Chondrocyte (in vitro differentiated cells): ENCODE results near the gene RFC5. TPM values are rescaled to one million over a fixed set of nuclear protein-coding genes. Genes with fewer than 3 reads are reported as not detected.

Experiments
- DNase-seq: peaks from one replicate; pipeline ENCODE4 v3.0.0; 2021; ENCODE audit warnings: mixed read lengths, low spot score
- H3K27ac Mint-ChIP-seq: one replicate; pipeline ENCODE4 v1.8.0; 2021; ENCODE audit warnings: mild to moderate bottlenecking, moderate library complexity, mixed read lengths; ENCODE audit not compliant: unreplicated experiment
- H3K27me3 Mint-ChIP-seq: 2 replicates; pipeline ENCODE4 v1.8.0; 2021; ENCODE audit warnings: low read depth, mixed read lengths
- H3K36me3 Mint-ChIP-seq: 2 replicates; pipeline ENCODE4 v1.8.0; 2021; ENCODE audit warnings: low read depth, mixed read lengths
- H3K4me1 Mint-ChIP-seq: 2 replicates; pipeline ENCODE4 v1.8.0; 2021; ENCODE audit warnings: low read depth, mild to moderate bottlenecking, mixed read lengths
- H3K4me3 Mint-ChIP-seq: one replicate; pipeline ENCODE4 v1.8.0; 2021; ENCODE audit warnings: mild to moderate bottlenecking, moderate library complexity, mixed read lengths; ENCODE audit not compliant: unreplicated experiment
- H3K9me3 Mint-ChIP-seq: 2 replicates; pipeline ENCODE4 v1.8.0; 2021; ENCODE audit warnings: low read depth, mixed read lengths
- total RNA-seq: library from RNA; stranded (reverse); gene quantifications from 3 replicates; pipeline ENCODE4 v1.2.1, GENCODE V29; 2021
- TF ChIP-seq, protein P1 (sequence below): fragments of 200-600 bp; sonication (generic); IDR thresholded peaks from 2 replicates; pipeline ENCODE4 v1.5.0; 2021; ENCODE audit warnings: antibody characterized with exemption, mild to moderate bottlenecking, moderate library complexity

The RFC5 gene
- total RNA-seq, 1 donor from 2014 or later, result 6.3 TPM

DNA sequence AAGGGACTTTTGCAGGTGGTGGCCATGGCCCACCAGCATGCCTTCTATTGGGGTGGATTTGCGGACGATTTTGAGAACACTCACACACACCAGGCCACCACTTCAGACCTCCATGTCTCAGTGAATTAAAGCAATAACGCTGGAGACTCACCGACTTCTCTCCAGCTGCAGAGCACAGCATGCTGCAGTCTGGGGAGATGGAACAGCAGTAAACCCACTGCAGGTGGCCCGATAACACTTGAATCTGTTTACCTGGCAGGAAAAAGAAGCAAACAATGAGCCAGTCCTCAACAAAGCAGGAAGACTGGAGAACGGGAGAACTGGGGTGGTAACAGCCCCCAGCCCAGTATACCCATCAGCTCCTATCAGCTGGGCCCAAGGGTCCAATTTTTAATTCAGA lies 21.6 kb downstream of the RFC5 start:
- Mint-ChIP-seq H3K4me1 (no peaks in the 10 kb centered on the region), H3K27me3 (no peaks in the 10 kb centered on the region), H3K36me3 (peaks cover 44% of the 10 kb centered on the region), H3K4me3 (no peak overlapping the region), H3K27ac (no peak overlapping the region), H3K9me3 (no peaks in the 10 kb centered on the region)
- DNase-seq, result no peak
- TF ChIP-seq, protein P1, sequence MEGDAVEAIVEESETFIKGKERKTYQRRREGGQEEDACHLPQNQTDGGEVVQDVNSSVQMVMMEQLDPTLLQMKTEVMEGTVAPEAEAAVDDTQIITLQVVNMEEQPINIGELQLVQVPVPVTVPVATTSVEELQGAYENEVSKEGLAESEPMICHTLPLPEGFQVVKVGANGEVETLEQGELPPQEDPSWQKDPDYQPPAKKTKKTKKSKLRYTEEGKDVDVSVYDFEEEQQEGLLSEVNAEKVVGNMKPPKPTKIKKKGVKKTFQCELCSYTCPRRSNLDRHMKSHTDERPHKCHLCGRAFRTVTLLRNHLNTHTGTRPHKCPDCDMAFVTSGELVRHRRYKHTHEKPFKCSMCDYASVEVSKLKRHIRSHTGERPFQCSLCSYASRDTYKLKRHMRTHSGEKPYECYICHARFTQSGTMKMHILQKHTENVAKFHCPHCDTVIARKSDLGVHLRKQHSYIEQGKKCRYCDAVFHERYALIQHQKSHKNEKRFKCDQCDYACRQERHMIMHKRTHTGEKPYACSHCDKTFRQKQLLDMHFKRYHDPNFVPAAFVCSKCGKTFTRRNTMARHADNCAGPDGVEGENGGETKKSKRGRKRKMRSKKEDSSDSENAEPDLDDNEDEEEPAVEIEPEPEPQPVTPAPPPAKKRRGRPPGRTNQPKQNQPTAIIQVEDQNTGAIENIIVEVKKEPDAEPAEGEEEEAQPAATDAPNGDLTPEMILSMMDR, result no peak

DNA sequence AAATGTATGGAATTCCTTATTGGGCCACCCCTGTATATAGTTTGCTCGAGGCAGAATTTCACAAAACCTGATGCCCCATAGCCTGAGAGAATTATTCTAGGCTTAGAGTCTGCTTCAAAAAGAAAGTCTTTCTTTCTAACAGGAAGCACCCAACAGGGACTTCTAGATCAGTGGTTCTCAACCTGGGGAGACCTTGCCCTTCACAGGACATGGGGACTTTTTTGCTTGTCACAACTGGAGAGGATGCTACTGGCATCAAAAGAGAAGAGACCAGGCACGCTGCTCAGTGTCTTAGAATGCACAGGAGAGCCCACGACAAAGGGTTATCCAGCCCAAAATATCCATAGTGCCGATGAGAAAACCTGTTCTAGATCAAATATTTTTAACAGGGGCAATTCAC lies 25.6 kb downstream of the RFC5 start:
- Mint-ChIP-seq H3K4me1 (no peaks in the 10 kb centered on the region), H3K27me3 (no peaks in the 10 kb centered on the region), H3K9me3 (no peaks in the 10 kb centered on the region), H3K36me3 (peaks cover 29% of the 10 kb centered on the region), H3K27ac (no peak overlapping the region), H3K4me3 (no peak overlapping the region)
- TF ChIP-seq, protein P1, result no peak
- DNase-seq, result no peak

DNA sequence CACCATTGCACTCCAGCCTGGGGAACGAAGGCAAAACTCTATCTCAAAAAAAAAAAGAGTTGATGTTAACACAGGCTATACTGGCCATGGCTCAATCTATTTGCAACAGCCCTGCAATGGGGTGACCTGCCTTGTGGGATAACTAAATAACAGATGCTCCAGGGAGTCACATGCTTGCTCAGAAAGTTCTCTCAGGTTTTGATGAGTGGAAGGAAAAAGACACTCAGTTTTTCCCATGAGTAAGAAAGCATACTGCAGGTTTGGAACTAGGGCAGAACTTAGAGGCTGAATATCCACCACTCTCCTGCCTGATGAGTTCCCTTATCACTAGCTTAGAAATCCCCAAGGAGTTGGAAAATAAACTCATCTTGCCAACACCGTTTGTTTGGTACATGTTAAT lies 27.6 kb downstream of the RFC5 start:
- Mint-ChIP-seq H3K36me3 (peaks cover 29% of the 10 kb centered on the region), H3K4me3 (no peak overlapping the region), H3K4me1 (no peaks in the 10 kb centered on the region), H3K9me3 (no peaks in the 10 kb centered on the region), H3K27ac (no peak overlapping the region), H3K27me3 (no peaks in the 10 kb centered on the region)
- TF ChIP-seq, protein P1, result no peak
- no peak for DNase-seq

DNA sequence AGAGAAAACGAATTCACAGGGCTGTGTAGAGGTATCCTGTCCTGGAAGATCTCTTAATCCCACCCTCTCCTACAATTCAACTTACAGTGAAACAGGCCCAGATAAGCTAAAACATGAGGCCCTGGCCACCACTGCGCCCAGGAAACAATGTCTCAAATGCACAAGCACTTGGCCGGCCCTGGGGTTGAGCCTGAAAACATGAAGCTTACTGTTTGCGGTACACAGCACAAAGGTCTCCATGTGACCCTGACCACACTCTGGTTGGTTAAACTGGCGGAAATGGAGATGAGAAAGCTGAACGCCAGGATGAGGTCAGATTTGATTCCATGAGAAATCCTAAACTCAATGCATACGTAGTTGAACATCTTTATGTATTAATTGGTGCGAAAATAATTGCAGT lies 28.1 kb downstream of the RFC5 start:
- Mint-ChIP-seq H3K9me3 (no peaks in the 10 kb centered on the region), H3K4me1 (no peaks in the 10 kb centered on the region), H3K27ac (no peak overlapping the region), H3K36me3 (peaks cover 30% of the 10 kb centered on the region), H3K4me3 (no peak overlapping the region), H3K27me3 (no peaks in the 10 kb centered on the region)
- DNase-seq, result no peak
- TF ChIP-seq, protein P1, result no peak

DNA sequence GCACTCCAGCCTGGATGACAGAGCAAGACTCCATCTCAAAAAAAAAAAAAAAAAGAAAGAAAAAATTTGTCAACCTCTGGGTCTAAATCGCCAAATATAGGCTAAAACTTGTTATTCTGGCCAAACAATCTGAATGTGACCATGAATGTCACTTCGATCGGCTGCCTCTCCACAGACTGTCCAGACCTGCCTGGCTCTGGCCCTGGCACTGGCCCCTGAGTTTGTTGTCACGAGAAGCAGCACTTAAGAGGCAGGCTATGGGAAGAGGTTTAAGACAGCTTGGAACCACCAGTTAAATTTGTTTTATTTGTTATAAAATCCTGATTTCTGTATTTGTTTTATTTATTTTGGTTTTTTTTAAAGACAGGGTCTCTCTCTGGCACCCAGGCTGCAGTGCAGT lies 29.9 kb downstream of the RFC5 start:
- Mint-ChIP-seq H3K9me3 (no peaks in the 10 kb centered on the region), H3K4me1 (peaks cover 8% of the 10 kb centered on the region), H3K27ac (no peak overlapping the region), H3K27me3 (no peaks in the 10 kb centered on the region), H3K36me3 (peaks cover 28% of the 10 kb centered on the region), H3K4me3 (no peak overlapping the region)
- TF ChIP-seq, protein P1, result no peak
- DNase-seq, result no peak
